CD4-positive, alpha-beta T cell treated with Interleukin-4 for 4 hours (primary cell): Measurements from ENCODE around the gene RAB36.

ENCODE experiments used
- DNase-seq: peaks from one replicate; pipeline ENCODE4 v3.0.0-alpha.2; 2020

RAB36 gene

DNA sequence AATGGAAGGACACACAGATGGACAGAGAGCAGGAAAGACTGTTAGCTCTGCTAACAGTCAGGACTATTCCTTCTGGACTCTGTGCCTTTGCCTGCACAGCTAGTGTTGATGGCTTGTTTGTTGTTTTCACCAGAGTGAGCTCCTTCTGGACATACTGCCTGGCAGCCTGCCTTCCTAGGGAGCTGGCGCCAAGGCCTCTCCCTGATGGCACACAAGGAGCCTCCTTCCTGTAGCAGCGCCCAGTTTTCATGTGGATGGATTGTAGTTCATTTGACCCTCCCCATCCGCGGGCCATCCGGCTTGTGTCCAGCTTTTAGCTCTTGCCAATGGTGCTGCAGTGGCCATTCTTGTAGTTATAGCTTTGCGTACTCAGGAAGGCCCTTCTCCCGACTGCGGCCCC is 18.4 kb downstream of the RAB36 start:
- no peak for DNase-seq

DNA sequence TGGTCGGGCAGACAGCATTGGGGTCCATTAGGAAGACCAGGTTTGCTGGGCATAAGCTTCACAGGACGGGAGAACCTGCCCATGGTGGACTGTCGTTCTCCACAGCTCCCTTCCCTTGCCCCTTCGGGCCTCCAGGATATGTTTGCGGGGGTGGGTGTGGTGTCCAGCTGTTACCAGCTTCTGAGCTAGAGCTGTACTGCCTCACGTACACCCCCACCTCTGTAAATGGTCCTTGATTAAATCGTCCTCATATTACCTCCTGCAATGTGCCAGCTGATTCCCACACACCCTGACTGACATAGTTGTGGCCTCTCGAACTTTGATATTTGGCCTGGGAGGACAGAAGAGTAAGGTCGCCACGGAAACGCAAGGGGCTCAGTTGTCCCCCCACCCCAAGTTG is 18.8 kb downstream of the RAB36 start:
- DNase-seq = no peak

DNA sequence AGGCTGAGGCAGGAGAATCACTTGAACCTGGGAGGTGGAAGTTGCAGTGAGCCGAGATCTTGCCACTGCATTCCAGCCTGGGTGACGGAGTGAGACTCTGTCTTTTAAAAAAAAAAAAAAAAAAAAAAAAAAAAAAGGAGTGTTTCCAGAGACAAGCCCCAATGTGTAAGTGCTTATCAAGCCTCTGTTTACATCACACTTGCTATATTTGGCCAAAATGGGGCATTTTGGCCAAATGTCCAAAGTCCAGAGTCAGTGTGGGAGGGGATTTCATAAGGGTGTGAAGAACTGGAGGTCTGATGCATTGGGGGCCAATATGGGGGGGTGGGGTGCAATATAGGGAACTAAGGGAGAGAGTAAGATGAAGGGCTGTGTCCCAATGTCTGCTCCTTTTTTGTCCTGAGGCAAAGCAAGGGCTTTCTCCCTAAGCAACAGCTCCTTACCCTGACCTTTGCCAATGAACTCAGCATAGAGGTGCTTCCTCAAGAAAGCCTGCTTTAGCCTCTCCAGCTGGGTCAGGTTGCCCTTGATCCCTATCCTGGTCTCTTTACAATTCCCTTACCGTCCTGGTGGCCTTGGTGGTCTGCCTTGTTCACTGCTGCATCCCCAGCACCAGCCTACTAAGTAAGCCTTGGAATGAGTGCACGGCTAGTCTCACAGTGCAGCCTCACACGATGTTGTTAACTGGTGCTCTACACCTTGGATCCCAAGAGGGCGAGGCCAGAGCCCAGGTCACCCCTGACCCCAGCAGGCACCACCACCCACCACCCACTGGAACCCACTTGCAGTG is 21.0 kb downstream of the RAB36 start:
- DNase-seq = no peak

DNA sequence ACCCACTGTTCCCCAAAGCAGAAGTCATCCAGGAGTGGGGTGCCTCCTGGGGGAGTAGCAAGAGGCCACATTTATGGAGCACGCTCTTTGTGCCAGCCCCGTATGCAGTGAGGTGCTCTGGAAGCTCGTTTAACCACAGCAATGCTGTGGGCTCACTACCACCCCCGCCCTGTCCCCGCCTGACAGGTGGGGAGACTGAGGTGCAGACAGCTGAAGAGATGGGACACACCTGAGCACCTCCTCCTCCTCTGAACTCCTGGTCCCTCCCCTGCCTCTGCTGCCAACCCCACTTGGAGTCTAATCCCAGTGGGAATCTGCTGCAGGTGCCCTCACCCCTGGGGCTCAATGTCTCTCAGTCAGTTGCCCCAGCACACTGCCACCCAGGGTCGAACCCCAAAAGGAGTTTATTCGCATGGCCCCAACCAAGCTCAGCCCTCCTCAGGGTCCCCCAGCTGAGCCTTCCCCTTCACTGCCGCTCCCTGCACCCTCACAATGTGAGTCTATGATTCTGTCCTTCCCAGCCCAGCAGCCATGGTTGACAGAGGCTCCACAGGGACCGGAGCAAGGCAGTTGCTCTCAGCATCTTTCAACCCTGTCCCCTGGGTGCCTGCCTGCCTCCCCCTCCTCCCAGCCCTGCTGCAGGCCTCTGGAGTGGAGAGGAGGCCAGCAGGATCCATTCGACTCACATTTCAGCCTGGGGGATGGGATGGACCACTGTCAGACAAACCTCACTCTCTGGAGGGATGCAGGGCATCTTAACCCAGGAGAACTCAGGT is 21.8 kb downstream of the RAB36 start:
- no peak for DNase-seq

DNA sequence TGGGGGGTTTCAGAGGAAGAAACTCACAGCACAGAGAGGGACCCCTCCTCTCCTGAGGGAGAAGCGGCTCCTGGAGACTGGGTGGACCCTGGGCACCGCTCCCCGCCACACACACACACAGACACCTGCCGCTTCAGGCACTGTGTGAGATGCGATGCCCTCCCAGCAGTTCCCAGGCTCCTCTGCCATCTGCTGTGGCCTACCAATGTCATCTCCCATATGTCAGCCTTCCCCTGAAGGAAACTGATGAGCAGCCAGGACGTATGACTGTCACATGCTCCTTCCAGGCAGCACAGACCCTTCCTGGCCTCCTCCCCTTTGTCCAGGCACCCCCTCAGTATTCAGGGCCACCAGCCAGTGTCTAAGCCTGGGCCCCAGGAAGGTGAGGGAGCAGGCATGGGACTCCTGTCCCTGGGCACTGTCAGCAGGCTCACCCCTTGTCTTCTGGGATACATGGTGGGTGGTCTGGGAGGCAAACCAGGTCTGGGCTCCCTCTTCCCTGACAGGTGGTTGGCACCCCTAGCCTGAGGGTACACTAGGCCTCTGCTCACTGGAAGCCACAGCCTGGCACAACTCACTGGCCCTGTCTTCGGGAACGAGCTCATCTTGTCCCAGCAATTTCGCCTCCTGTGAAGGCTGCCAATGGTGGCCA is 23.2 kb downstream of the RAB36 start:
- no peak for DNase-seq

DNA sequence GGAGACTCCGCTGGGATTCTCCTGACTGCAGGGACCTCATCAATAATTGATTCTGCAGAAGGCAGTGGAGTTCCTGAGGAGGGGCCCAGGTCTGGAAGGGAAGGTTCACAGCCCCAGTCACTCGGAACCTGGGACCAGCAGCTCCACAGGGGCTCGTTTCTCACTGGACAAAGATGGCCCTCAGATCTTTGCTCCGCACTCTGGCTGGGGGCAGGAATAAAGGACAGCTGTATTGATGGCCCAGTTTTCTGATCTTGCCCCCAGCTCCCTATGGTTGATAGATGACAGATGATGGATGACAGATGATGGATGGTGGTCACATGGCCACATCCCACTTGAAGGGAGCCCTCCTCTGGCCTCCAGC is 23.7 kb downstream of the RAB36 start:
- DNase-seq = no peak

DNA sequence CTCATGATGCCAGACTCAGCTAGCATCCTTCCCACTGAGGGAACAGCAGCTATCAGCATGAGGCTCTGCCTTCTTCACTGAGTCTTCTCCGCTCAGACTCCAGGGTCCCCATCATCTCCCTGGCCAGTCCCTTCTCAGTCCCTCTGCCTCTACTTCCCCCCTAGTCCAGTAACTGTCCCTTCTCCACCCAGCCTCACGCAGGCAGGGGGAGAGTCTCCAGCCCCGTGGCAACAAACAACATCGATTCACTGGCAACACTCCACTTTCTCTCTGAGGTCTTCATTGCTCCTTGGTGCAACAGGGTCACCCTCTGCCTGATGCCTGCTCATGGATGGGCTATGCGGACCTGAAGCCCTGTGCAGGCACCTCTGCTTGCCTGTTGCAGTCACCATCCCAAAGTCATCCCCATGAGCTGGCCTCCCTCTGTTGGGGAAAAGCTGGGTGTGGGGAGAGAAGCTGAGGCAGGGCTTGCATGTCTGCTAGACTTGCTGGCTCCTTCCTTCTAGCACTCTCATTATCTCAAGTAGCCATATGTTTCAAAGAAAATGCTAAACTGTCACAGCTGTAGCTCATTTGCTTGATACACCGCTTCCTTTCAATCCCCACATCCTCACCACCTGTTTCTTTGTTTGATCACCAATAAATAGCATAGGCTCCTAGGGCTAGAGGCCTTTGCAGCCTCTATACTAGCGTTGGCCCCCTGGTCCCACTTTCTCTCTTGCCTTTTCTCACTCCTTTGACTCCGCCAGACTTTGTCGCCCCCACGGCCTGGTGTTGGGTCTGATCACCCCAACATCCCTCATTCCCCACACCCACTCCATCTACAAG is 30.8 kb downstream of the RAB36 start:
- no peak for DNase-seq

DNA sequence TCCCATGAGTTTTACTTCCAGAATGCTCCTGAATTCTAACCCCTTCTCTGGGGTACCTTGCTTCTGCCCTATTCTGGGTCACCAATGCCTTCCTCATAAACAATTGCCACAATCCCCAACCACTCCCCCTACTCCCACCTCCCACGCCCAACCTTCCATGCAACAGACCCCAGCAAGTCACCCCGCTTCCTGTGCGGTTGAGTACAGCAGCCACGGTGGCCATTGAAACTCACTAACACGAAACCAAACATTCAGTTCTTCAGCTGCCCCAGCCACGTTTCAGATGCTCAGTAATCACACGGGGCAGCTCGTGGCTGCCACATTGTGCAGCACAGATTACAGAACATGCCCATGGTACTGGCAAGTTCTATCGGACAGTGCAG is 31.4 kb downstream of the RAB36 start:
- DNase-seq = no peak

DNA sequence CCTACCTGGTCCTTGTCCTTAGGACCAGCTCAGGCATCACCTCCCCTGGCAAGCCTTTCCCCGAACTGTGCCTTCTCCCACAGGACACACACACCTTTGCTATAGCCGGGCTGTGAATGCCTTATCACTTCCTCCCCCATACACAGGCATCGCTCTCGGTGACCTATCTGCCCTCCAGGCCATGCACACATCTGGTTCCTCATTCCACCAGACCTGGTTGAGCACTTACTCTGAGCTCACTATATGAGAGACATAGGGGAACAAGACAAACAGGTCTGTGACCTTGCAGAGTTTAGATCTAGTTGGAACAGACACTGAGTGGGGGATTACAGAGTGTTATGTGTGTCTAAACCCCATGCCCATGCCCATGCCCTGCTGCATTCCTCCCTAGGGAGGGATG is 31.9 kb downstream of the RAB36 start:
- no peak for DNase-seq

DNA sequence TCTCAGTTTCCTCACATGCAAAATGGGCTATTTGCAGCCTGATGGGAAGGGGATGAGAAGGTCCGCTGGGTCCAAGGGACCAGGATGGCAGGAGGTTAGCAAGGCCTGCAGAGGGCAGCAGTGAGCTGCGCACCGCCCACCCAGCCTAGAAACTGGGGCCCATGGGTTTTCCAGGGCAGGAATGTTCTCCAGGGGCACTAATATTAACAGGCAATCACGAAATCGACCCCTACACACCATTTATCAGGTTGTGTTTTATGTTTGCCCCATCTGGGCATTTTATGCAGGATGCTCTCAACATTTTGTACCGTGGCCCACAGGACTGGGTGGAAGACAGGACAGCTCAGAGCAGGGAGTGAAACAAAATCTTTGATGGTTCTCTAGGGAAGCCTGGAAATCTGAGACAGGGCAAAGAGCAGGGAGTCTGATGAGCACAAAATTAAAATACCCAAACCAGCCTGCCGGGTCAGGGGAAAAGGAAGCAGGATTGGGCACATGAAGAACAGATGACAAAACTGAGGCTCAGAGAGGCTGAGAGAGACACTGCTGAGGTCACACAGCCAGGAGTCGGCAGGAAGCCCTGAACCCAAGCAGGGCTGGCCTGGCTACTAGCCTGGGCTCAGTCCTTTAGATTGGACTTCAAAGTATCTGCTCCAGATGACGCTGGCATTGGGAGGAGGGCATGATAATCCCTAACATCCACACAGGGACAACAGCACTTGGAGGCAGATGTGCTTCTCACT is 33.4 kb downstream of the RAB36 start:
- DNase-seq = peak; percentile 55

DNA sequence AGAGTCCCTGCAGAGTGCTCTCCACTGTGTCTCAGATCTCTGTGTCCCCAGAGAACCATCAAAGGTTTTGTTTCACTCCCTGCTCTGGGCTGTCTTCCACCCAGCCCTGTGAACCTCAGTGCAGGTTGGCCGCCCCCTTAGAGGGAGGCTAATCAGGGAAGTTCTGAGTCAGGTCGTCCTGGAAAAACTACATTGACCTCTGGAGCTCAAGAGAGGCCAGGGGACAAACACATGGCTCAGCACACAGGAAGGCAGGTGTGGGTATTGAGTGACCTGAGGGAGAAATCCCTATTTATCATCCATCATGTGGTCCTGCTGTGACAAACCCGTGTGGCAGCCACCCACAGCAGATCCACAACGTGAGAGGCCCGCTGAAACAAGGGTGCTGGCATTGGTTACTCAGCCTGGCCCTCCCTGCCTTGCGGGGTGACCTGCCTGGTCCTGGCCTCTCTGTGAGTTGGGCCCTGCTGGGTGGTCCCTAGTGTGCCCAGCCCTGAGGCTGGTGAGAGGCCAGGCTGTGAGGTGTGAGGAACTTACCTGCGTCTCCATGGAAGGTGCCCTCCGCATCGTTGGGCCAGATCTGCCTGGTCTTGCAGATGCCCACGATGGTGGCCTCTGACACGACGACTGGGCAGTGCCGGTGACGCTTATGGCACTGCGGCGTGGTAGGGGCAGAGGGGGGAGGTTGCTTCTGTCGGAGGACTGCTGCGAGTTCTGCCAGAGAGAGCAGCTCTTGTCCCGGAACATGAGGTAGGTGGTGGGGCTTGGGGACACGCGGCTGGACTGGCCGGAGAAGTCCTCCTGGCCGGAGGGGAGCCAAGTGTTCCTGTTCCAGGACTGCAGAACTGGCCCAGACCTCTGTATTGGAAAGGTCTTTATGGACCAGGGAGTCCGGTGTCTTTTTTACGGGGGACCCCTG is 34.4 kb downstream of the RAB36 start:
- DNase-seq = no peak

DNA sequence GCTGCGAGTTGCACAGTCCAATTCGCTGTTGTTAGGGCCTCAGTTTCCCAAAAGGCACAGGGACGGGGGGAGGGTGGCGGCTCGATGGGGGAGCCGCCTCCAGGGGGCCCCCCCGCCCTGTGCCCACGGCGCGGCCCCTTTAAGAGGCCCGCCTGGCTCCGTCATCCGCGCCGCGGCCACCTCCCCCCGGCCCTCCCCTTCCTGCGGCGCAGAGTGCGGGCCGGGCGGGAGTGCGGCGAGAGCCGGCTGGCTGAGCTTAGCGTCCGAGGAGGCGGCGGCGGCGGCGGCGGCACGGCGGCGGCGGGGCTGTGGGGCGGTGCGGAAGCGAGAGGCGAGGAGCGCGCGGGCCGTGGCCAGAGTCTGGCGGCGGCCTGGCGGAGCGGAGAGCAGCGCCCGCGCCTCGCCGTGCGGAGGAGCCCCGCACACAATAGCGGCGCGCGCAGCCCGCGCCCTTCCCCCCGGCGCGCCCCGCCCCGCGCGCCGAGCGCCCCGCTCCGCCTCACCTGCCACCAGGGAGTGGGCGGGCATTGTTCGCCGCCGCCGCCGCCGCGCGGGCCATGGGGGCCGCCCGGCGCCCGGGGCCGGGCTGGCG is 35.1 kb downstream of the RAB36 start, which contains the start of gene BCR:
BCR (plus strand) TSS at position 209 of the 592 bp plus-strand sequence. CDS start 452 bp downstream, outside the sequence.
- DNase-seq = peak; percentile 47

DNA sequence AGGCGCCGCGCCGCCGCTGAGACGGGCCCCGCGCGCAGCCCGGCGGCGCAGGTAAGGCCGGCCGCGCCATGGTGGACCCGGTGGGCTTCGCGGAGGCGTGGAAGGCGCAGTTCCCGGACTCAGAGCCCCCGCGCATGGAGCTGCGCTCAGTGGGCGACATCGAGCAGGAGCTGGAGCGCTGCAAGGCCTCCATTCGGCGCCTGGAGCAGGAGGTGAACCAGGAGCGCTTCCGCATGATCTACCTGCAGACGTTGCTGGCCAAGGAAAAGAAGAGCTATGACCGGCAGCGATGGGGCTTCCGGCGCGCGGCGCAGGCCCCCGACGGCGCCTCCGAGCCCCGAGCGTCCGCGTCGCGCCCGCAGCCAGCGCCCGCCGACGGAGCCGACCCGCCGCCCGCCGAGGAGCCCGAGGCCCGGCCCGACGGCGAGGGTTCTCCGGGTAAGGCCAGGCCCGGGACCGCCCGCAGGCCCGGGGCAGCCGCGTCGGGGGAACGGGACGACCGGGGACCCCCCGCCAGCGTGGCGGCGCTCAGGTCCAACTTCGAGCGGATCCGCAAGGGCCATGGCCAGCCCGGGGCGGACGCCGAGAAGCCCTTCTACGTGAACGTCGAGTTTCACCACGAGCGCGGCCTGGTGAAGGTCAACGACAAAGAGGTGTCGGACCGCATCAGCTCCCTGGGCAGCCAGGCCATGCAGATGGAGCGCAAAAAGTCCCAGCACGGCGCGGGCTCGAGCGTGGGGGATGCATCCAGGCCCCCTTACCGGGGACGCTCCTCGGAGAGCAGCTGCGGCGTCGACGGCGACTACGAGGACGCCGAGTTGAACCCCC is 35.8 kb downstream of the RAB36 start:
- peak; percentile 10 for DNase-seq

DNA sequence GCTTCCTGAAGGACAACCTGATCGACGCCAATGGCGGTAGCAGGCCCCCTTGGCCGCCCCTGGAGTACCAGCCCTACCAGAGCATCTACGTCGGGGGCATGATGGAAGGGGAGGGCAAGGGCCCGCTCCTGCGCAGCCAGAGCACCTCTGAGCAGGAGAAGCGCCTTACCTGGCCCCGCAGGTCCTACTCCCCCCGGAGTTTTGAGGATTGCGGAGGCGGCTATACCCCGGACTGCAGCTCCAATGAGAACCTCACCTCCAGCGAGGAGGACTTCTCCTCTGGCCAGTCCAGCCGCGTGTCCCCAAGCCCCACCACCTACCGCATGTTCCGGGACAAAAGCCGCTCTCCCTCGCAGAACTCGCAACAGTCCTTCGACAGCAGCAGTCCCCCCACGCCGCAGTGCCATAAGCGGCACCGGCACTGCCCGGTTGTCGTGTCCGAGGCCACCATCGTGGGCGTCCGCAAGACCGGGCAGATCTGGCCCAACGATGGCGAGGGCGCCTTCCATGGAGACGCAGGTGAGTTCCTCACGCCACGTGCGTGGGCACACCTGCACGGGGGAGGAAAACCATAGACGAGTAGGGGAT is 36.5 kb downstream of the RAB36 start:
- DNase-seq = no peak

DNA sequence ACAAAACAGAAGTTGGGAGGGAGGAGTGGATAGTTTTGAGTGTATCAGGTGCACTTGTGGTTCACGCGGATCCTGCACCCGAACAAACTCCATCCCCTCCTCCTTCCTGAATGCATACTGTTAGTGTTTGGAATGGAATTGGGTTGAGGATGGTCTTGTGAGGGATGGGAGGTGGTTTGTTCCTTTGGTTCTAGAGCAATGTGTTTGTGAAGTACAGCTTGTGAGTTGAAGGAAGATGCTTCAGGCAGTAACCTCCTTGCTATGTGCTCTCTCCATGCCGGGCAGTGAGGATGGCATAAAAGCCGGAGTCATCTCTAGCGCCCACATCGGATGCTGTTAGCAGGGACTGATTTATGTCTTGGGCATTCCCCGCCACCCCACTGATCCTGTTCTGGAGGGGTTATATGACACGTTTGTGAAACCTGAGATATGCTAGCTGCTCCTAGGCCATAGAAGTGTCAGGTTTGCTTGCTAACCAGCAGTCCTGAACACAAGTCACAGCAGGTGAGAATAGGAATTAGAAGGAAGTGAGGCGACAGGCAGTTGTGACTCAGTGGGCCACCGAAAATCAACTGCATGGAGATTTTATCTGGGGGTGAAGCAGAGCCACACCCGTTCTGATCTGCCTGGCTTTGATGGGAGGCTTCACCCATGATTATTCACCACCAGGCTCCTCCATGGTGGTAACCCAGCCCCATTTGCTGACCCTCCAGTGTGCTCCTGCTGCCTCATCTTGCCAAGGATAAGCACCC is 37.2 kb downstream of the RAB36 start:
- peak; percentile 54 for DNase-seq

DNA sequence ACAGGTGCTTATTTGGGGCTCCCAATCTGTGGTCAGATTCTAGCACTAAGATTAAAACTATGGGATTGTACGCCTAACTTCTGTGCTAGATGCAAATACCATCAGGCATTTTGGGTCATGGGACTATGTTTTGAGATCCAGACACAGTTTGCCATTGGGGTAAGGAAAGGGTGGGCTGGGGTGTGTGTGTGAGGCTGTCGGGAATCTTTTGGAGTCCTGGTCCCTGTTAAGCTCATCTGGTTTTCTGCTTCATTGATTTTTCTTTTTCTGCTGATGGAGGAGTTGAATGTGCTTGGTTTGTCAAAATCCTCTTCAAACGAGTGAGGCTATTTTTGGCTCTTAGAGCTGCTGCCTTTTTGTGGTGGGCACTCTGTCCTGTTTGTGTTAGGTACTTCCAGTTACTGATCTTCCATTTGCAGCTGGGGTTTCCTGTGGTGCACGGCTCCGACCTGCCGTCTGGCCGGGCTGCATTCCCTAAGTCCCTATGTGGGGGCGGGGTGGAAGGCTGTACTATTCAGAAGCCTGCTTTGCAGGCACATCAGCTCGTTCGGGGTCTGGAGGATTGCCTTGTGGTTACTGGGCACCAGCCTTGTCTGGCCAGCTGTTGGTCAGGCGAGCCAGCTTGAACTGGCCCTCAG is 37.9 kb downstream of the RAB36 start:
- DNase-seq = no peak

DNA sequence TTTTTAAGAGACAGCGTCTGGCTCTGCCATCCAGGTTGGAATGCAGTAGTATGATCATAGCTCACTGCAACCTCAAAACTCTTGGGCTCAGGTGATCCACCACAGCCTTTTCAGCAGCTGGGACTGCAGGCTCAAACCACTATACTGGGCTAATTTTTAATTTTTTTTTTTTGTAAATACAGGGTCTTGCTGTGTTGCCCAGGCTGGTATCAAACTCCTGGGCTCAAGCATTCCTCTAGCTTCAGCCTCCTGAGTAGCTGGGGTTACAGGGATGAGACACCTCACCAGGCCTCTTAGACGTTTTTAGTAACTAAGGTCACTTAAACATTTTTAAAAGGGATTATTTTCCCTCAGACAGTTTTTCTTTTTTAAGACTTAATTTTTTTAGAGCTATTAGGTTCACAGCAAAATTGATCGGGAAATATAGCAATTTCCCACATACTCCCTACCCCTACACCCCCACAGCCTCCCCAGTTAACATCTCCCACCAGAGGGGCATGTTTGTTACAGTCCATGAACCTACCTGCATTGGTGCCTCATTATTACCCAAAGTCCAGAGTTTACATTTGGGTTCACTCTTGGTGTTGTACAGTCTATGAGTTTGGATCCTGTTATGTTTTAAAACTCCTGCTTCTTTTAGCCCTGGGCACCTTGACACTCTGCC is 39.0 kb downstream of the RAB36 start:
- no peak for DNase-seq

DNA sequence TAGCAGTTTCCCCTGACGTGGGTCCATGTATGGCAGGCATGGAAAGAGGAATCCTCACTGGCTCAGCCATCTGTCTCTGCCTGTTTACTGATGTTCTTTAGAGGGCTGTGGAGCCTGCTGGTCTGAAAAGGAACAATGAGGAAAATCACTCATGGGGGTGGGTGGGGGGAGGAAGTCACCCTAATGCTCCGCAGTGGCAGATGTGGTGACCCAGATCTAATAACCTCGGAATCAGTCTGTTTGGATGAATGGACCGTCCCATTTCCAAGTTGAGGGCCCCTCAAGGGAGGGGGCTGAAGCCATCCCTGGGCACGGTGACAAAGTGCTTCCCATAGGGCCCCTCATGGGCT is 39.5 kb downstream of the RAB36 start:
- DNase-seq = no peak
